H9 (cell line): ENCODE results near the gene NSFL1C. TPM values are rescaled to one million over a fixed set of nuclear protein-coding genes. Genes with fewer than 3 reads are reported as not detected.

Experiments
- DNase-seq: peaks from one replicate; pipeline ENCODE4 v3.0.0-alpha.2; 2017
- H2AFZ ChIP-seq: one replicate; pipeline ENCODE4 v1.6.1; 2013; ENCODE audit warnings: mild to moderate bottlenecking, low read length, control low read depth, moderate library complexity
- H2AK5ac ChIP-seq: 2 replicates; pipeline ENCODE4 v1.6.1; 2013; ENCODE audit warnings: low read length, control low read depth, mixed read lengths; ENCODE audit not compliant: insufficient read length
- H2BK120ac ChIP-seq: one replicate; pipeline ENCODE4 v1.6.1; 2013; ENCODE audit warnings: low read depth, mild to moderate bottlenecking, low read length, control low read depth, inconsistent platforms; ENCODE audit not compliant: poor library complexity, severe bottlenecking
- H2BK12ac ChIP-seq: 2 replicates; pipeline ENCODE4 v1.6.1; 2013; ENCODE audit warnings: low read length, control low read depth, mixed read lengths, low read depth; ENCODE audit not compliant: insufficient read length
- H2BK15ac ChIP-seq: 2 replicates; pipeline ENCODE4 v1.6.1; 2013; ENCODE audit warnings: low read depth, low read length, control low read depth
- H2BK20ac ChIP-seq: one replicate; pipeline ENCODE4 v1.6.1; 2013; ENCODE audit warnings: low read depth, mild to moderate bottlenecking, low read length, control low read depth, inconsistent platforms; ENCODE audit not compliant: poor library complexity, severe bottlenecking
- H2BK5ac ChIP-seq: 2 replicates; pipeline ENCODE4 v1.6.1; 2013; ENCODE audit warnings: low read length, control low read depth, mixed read lengths; ENCODE audit not compliant: insufficient read length
- H3K14ac ChIP-seq: 2 replicates; pipeline ENCODE4 v1.6.1; 2013; ENCODE audit warnings: low read length, control low read depth; ENCODE audit not compliant: insufficient read depth
- H3K18ac ChIP-seq: 2 replicates; pipeline ENCODE4 v1.6.1; 2013; ENCODE audit warnings: low read depth, mild to moderate bottlenecking, mixed read lengths, low read length, control low read depth; ENCODE audit not compliant: insufficient read length
- H3K23ac ChIP-seq: 2 replicates; pipeline ENCODE4 v1.6.1; 2013; ENCODE audit warnings: low read length, control low read depth, mixed read lengths, low read depth; ENCODE audit not compliant: insufficient read length
- H3K23me2 ChIP-seq: 2 replicates; pipeline ENCODE4 v1.6.1; 2013; ENCODE audit warnings: low read depth, mild to moderate bottlenecking, mixed read lengths, low read length, control low read depth; ENCODE audit not compliant: insufficient read length, poor library complexity, severe bottlenecking
- H3K27ac ChIP-seq: 2 replicates; pipeline ENCODE4 v1.5.1; 2013; ENCODE audit warnings: low read length, control low read depth, mixed read lengths, low read depth; ENCODE audit not compliant: insufficient read length
- H3K27me3 ChIP-seq: 2 replicates; pipeline ENCODE4 v1.6.1; 2013; ENCODE audit warnings: low read length, control low read depth, inconsistent platforms; ENCODE audit not compliant: insufficient read depth
- H3K4ac ChIP-seq: 2 replicates; pipeline ENCODE4 v1.6.1; 2013; ENCODE audit warnings: low read depth, mild to moderate bottlenecking, control low read depth, inconsistent platforms, low read length, moderate library complexity
- H3K4me1 ChIP-seq: 2 replicates; pipeline ENCODE4 v1.6.1; 2013; ENCODE audit warnings: low read length, control low read depth, inconsistent platforms; ENCODE audit not compliant: insufficient read depth
- H3K4me2 ChIP-seq: 2 replicates; pipeline ENCODE4 v1.6.1; 2013; ENCODE audit warnings: low read length, control low read depth, mixed read lengths; ENCODE audit not compliant: insufficient read length, insufficient read depth
- H3K56ac ChIP-seq: 2 replicates; pipeline ENCODE4 v1.6.1; 2013; ENCODE audit warnings: low read depth, mild to moderate bottlenecking, mixed read lengths, low read length, control low read depth; ENCODE audit not compliant: insufficient read length
- H3K79me1 ChIP-seq: 2 replicates; pipeline ENCODE4 v1.6.1; 2013; ENCODE audit warnings: low read depth, mild to moderate bottlenecking, moderate library complexity, low read length, control low read depth, inconsistent platforms; ENCODE audit not compliant: insufficient read depth, poor library complexity, severe bottlenecking
- H3K79me2 ChIP-seq: 2 replicates; pipeline ENCODE4 v1.6.1; 2013; ENCODE audit warnings: low read length, control low read depth, inconsistent platforms; ENCODE audit not compliant: insufficient read depth
- H3K9ac ChIP-seq: 2 replicates; pipeline ENCODE4 v1.6.1; 2013; ENCODE audit warnings: low read length, control low read depth, mixed read lengths; ENCODE audit not compliant: insufficient read length; ENCODE audit errors: extremely low read depth
- H3K9me3 ChIP-seq: one replicate; pipeline ENCODE4 v1.6.1; 2013; ENCODE audit warnings: low read depth, low read length, inconsistent platforms; ENCODE audit not compliant: control insufficient read depth
- H3T11ph ChIP-seq: one replicate; pipeline ENCODE4 v1.6.1; 2013; ENCODE audit warnings: mild to moderate bottlenecking, low read length, control low read depth, inconsistent platforms
- H4K20me1 ChIP-seq: one replicate; pipeline ENCODE4 v1.6.1; 2013; ENCODE audit not compliant: control insufficient read depth, insufficient read length, insufficient read depth
- H4K5ac ChIP-seq: 2 replicates; pipeline ENCODE4 v1.6.1; 2013; ENCODE audit warnings: low read depth, mild to moderate bottlenecking, mixed read lengths, low read length, control low read depth; ENCODE audit not compliant: insufficient read length
- H4K8ac ChIP-seq: replicated peaks from 2 replicates; pipeline ENCODE4 v1.6.1; 2013; ENCODE audit warnings: low read length, control low read depth, mixed read lengths, low read depth; ENCODE audit not compliant: insufficient read length
- H4K91ac ChIP-seq: 2 replicates; pipeline ENCODE4 v1.6.1; 2013; ENCODE audit warnings: low read depth, mild to moderate bottlenecking, moderate library complexity, mixed read lengths, low read length, control low read depth; ENCODE audit not compliant: insufficient read length
- H3K27ac Mint-ChIP-seq, 3 experiments: 2 replicates in 2 of 3; 3 replicates in 1 of 3; pipeline ENCODE4 v1.8.0; 2020 to 2021; ENCODE audit warnings: mixed read lengths in 3 of 3, mild to moderate bottlenecking in 1 of 3, moderate library complexity in 1 of 3
- H3K27me3 Mint-ChIP-seq: 2 replicates; pipeline ENCODE4 v1.8.0; 2021; ENCODE audit warnings: low read depth, mild to moderate bottlenecking, moderate library complexity, mixed read lengths
- H3K36me3 Mint-ChIP-seq, 3 experiments: 2 replicates in 2 of 3; 3 replicates in 1 of 3; pipeline ENCODE4 v1.8.0; 2020 to 2021; ENCODE audit warnings: low read depth in 3 of 3, mixed read lengths in 3 of 3; ENCODE audit not compliant: insufficient read depth in 1 of 3
- H3K4me1 Mint-ChIP-seq, 2 experiments: 2 replicates each; pipeline ENCODE4 v1.8.0; 2020; ENCODE audit warnings: mixed read lengths in 2 of 2
- H3K4me3 Mint-ChIP-seq, 2 experiments: 2 replicates in 1 of 2; 3 replicates in 1 of 2; pipeline ENCODE4 v1.8.0; 2020 to 2021; ENCODE audit warnings: mild to moderate bottlenecking in 2 of 2, mixed read lengths in 2 of 2, moderate library complexity in 1 of 2
- H3K9me3 Mint-ChIP-seq, 2 experiments: 2 replicates in 1 of 2; 3 replicates in 1 of 2; pipeline ENCODE4 v1.8.0; 2020; ENCODE audit warnings: mild to moderate bottlenecking in 2 of 2, mixed read lengths in 2 of 2, moderate library complexity in 1 of 2
- CTCF ChIP-seq: fragments of 200-600 bp; sonication (generic); conservative IDR thresholded peaks from 3 replicates; pipeline ENCODE4 v1.8.0; 2021; ENCODE audit warnings: antibody characterized with exemption, mild to moderate bottlenecking
- total RNA-seq: library from RNA; stranded (reverse); gene quantifications from 2 replicates; pipeline ENCODE4 v1.2.1, GENCODE V29; 2021

NSFL1C gene
- total RNA-seq, 1 experiment from 2014 or later: 81.8 TPM

- Histone ChIP-seq H2BK5ac (no peak overlapping the region), H4K8ac (no peak overlapping the region), H3K9ac (no peak overlapping the region), H4K20me1 (no peaks in the 10 kb centered on the region), H4K5ac (no peak overlapping the region), H3K79me1 (no peaks in the 10 kb centered on the region), H3K9me3 (peaks cover 31% of the 10 kb centered on the region), H3T11ph (no peak overlapping the region), H2BK120ac (no peak overlapping the region), H3K18ac (no peak overlapping the region), H3K14ac (no peak overlapping the region), H3K23ac (no peak overlapping the region), H2BK12ac (no peak overlapping the region), H4K91ac (no peak overlapping the region), H2BK20ac (no peak overlapping the region), H3K4ac (no peak overlapping the region), H3K23me2 (no peaks in the 10 kb centered on the region), H2BK15ac (no peak overlapping the region), H3K4me2 (no peak overlapping the region), H3K4me1 (no peaks in the 10 kb centered on the region), H3K27ac (no peak overlapping the region), H3K79me2 (no peaks in the 10 kb centered on the region), H2AK5ac (no peak overlapping the region), H2AFZ (no peak overlapping the region), H3K56ac (no peak overlapping the region), H3K27me3 (no peaks in the 10 kb centered on the region)
- Mint-ChIP-seq H3K27ac (no peak overlapping the region), H3K27me3 (no peaks in the 10 kb centered on the region), H3K4me3 (no peak overlapping the region), H3K4me1 (no peaks in the 10 kb centered on the region), H3K36me3 (peaks cover 52 to 85% (median 77%) of the 10 kb centered on the region in 3 experiments; a peak in 6 of 7 replicates), H3K9me3 (no peaks in the 10 kb centered on the region)
- TF ChIP-seq CTCF: no peak
- no peak for DNase-seq
Observed at GRCh38 chr20:1450926-1451491, 15.6 kb downstream of the NSFL1C start.
